ENCODE data around the gene UBE2C.
A peak's percentile ranks its signal among the peaks of the same experiment; 100 is the strongest.

DNA sequence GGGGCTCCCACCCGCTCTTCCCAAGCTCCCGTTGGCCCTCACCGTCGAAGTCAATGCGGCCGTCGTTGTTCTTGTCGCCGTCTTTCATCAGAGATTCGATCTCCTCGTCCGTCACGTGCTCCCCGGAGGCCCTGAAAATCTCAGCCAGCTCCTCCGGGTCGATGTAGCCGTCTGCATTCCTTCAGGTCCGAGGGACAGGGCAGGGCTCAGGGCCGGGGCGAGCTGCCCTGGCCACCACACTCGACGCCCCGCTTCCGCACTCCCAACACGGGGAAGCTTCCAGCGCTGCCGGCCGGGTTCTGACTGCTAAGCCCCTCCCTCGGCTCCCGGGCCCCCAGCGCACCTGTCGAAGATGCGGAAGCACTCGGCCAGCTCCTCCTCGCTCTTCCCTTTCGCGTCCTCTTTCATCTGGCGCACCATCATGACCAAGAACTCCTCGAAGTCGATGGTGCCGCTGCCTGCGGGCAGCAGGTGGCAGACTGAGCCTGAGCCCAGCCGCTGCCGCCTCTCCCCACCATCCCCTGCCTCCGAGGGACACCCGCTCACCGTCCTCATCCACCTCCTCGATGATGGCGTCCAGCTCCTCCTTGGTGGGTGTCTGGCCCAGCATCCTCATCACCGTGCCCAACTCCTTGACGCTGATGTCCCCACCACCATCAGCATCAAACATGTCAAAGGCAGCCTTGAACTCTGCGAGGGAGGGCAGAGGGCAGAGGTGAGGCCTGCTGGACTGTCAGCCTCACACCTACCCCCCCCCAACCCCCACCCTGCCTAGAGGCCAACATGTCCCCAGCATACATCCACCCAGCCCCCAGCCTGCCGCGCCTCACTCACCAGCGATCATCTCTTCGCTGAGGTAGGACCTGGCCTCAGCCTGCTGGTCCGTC, 11.7 kb downstream of the UBE2C start:
- TF ChIP-seq POLR2AphosphoS5 (IDR thresholded peaks at IDR 0.05) = no peak
- TF ChIP-seq, protein P1, sequence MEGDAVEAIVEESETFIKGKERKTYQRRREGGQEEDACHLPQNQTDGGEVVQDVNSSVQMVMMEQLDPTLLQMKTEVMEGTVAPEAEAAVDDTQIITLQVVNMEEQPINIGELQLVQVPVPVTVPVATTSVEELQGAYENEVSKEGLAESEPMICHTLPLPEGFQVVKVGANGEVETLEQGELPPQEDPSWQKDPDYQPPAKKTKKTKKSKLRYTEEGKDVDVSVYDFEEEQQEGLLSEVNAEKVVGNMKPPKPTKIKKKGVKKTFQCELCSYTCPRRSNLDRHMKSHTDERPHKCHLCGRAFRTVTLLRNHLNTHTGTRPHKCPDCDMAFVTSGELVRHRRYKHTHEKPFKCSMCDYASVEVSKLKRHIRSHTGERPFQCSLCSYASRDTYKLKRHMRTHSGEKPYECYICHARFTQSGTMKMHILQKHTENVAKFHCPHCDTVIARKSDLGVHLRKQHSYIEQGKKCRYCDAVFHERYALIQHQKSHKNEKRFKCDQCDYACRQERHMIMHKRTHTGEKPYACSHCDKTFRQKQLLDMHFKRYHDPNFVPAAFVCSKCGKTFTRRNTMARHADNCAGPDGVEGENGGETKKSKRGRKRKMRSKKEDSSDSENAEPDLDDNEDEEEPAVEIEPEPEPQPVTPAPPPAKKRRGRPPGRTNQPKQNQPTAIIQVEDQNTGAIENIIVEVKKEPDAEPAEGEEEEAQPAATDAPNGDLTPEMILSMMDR (IDR thresholded peaks at IDR 0.05; ENCODE audit: poor library complexity, severe bottlenecking) = peak; percentile 15

All from neural cell (in vitro differentiated cells).